H9 (cell line): ENCODE measurements around the gene CAMK2N2. TPM values are rescaled to one million over a fixed set of nuclear protein-coding genes. Genes with fewer than 3 reads are reported as not detected.
A peak's percentile ranks its signal among the peaks of the same experiment; 100 is the strongest.

Experiments used
- DNase-seq: peaks from one replicate; pipeline ENCODE4 v3.0.0-alpha.2; 2017
- H2AFZ ChIP-seq: one replicate; pipeline ENCODE4 v1.6.1; 2013; ENCODE audit warnings: mild to moderate bottlenecking, low read length, control low read depth, moderate library complexity
- H2AK5ac ChIP-seq: 2 replicates; pipeline ENCODE4 v1.6.1; 2013; ENCODE audit warnings: low read length, control low read depth, mixed read lengths; ENCODE audit not compliant: insufficient read length
- H2BK120ac ChIP-seq: one replicate; pipeline ENCODE4 v1.6.1; 2013; ENCODE audit warnings: low read depth, mild to moderate bottlenecking, low read length, control low read depth, inconsistent platforms; ENCODE audit not compliant: poor library complexity, severe bottlenecking
- H2BK12ac ChIP-seq: 2 replicates; pipeline ENCODE4 v1.6.1; 2013; ENCODE audit warnings: low read length, control low read depth, mixed read lengths, low read depth; ENCODE audit not compliant: insufficient read length
- H2BK15ac ChIP-seq: 2 replicates; pipeline ENCODE4 v1.6.1; 2013; ENCODE audit warnings: low read depth, low read length, control low read depth
- H2BK20ac ChIP-seq: one replicate; pipeline ENCODE4 v1.6.1; 2013; ENCODE audit warnings: low read depth, mild to moderate bottlenecking, low read length, control low read depth, inconsistent platforms; ENCODE audit not compliant: poor library complexity, severe bottlenecking
- H2BK5ac ChIP-seq: 2 replicates; pipeline ENCODE4 v1.6.1; 2013; ENCODE audit warnings: low read length, control low read depth, mixed read lengths; ENCODE audit not compliant: insufficient read length
- H3K14ac ChIP-seq: 2 replicates; pipeline ENCODE4 v1.6.1; 2013; ENCODE audit warnings: low read length, control low read depth; ENCODE audit not compliant: insufficient read depth
- H3K18ac ChIP-seq: 2 replicates; pipeline ENCODE4 v1.6.1; 2013; ENCODE audit warnings: low read depth, mild to moderate bottlenecking, mixed read lengths, low read length, control low read depth; ENCODE audit not compliant: insufficient read length
- H3K23ac ChIP-seq: 2 replicates; pipeline ENCODE4 v1.6.1; 2013; ENCODE audit warnings: low read length, control low read depth, mixed read lengths, low read depth; ENCODE audit not compliant: insufficient read length
- H3K23me2 ChIP-seq: 2 replicates; pipeline ENCODE4 v1.6.1; 2013; ENCODE audit warnings: low read depth, mild to moderate bottlenecking, mixed read lengths, low read length, control low read depth; ENCODE audit not compliant: insufficient read length, poor library complexity, severe bottlenecking
- H3K27ac ChIP-seq: 2 replicates; pipeline ENCODE4 v1.5.1; 2013; ENCODE audit warnings: low read length, control low read depth, mixed read lengths, low read depth; ENCODE audit not compliant: insufficient read length
- H3K27me3 ChIP-seq: 2 replicates; pipeline ENCODE4 v1.6.1; 2013; ENCODE audit warnings: low read length, control low read depth, inconsistent platforms; ENCODE audit not compliant: insufficient read depth
- H3K4ac ChIP-seq: 2 replicates; pipeline ENCODE4 v1.6.1; 2013; ENCODE audit warnings: low read depth, mild to moderate bottlenecking, control low read depth, inconsistent platforms, low read length, moderate library complexity
- H3K4me1 ChIP-seq: 2 replicates; pipeline ENCODE4 v1.6.1; 2013; ENCODE audit warnings: low read length, control low read depth, inconsistent platforms; ENCODE audit not compliant: insufficient read depth
- H3K4me2 ChIP-seq: 2 replicates; pipeline ENCODE4 v1.6.1; 2013; ENCODE audit warnings: low read length, control low read depth, mixed read lengths; ENCODE audit not compliant: insufficient read length, insufficient read depth
- H3K56ac ChIP-seq: 2 replicates; pipeline ENCODE4 v1.6.1; 2013; ENCODE audit warnings: low read depth, mild to moderate bottlenecking, mixed read lengths, low read length, control low read depth; ENCODE audit not compliant: insufficient read length
- H3K79me1 ChIP-seq: 2 replicates; pipeline ENCODE4 v1.6.1; 2013; ENCODE audit warnings: low read depth, mild to moderate bottlenecking, moderate library complexity, low read length, control low read depth, inconsistent platforms; ENCODE audit not compliant: insufficient read depth, poor library complexity, severe bottlenecking
- H3K79me2 ChIP-seq: 2 replicates; pipeline ENCODE4 v1.6.1; 2013; ENCODE audit warnings: low read length, control low read depth, inconsistent platforms; ENCODE audit not compliant: insufficient read depth
- H3K9ac ChIP-seq: 2 replicates; pipeline ENCODE4 v1.6.1; 2013; ENCODE audit warnings: low read length, control low read depth, mixed read lengths; ENCODE audit not compliant: insufficient read length; ENCODE audit errors: extremely low read depth
- H3K9me3 ChIP-seq: one replicate; pipeline ENCODE4 v1.6.1; 2013; ENCODE audit warnings: low read depth, low read length, inconsistent platforms; ENCODE audit not compliant: control insufficient read depth
- H3T11ph ChIP-seq: one replicate; pipeline ENCODE4 v1.6.1; 2013; ENCODE audit warnings: mild to moderate bottlenecking, low read length, control low read depth, inconsistent platforms
- H4K20me1 ChIP-seq: one replicate; pipeline ENCODE4 v1.6.1; 2013; ENCODE audit not compliant: control insufficient read depth, insufficient read length, insufficient read depth
- H4K5ac ChIP-seq: 2 replicates; pipeline ENCODE4 v1.6.1; 2013; ENCODE audit warnings: low read depth, mild to moderate bottlenecking, mixed read lengths, low read length, control low read depth; ENCODE audit not compliant: insufficient read length
- H4K8ac ChIP-seq: replicated peaks from 2 replicates; pipeline ENCODE4 v1.6.1; 2013; ENCODE audit warnings: low read length, control low read depth, mixed read lengths, low read depth; ENCODE audit not compliant: insufficient read length
- H4K91ac ChIP-seq: 2 replicates; pipeline ENCODE4 v1.6.1; 2013; ENCODE audit warnings: low read depth, mild to moderate bottlenecking, moderate library complexity, mixed read lengths, low read length, control low read depth; ENCODE audit not compliant: insufficient read length
- H3K27ac Mint-ChIP-seq, 3 experiments: 2 replicates in 2 of 3; 3 replicates in 1 of 3; pipeline ENCODE4 v1.8.0; 2020 to 2021; ENCODE audit warnings: mixed read lengths in 3 of 3, mild to moderate bottlenecking in 1 of 3, moderate library complexity in 1 of 3
- H3K27me3 Mint-ChIP-seq: 2 replicates; pipeline ENCODE4 v1.8.0; 2021; ENCODE audit warnings: low read depth, mild to moderate bottlenecking, moderate library complexity, mixed read lengths
- H3K36me3 Mint-ChIP-seq, 3 experiments: 2 replicates in 2 of 3; 3 replicates in 1 of 3; pipeline ENCODE4 v1.8.0; 2020 to 2021; ENCODE audit warnings: low read depth in 3 of 3, mixed read lengths in 3 of 3; ENCODE audit not compliant: insufficient read depth in 1 of 3
- H3K4me1 Mint-ChIP-seq, 2 experiments: 2 replicates each; pipeline ENCODE4 v1.8.0; 2020; ENCODE audit warnings: mixed read lengths in 2 of 2
- H3K4me3 Mint-ChIP-seq, 2 experiments: 2 replicates in 1 of 2; 3 replicates in 1 of 2; pipeline ENCODE4 v1.8.0; 2020 to 2021; ENCODE audit warnings: mild to moderate bottlenecking in 2 of 2, mixed read lengths in 2 of 2, moderate library complexity in 1 of 2
- H3K9me3 Mint-ChIP-seq, 2 experiments: 2 replicates in 1 of 2; 3 replicates in 1 of 2; pipeline ENCODE4 v1.8.0; 2020; ENCODE audit warnings: mild to moderate bottlenecking in 2 of 2, mixed read lengths in 2 of 2, moderate library complexity in 1 of 2
- CTCF ChIP-seq: fragments of 200-600 bp; sonication (generic); conservative IDR thresholded peaks from 3 replicates; pipeline ENCODE4 v1.8.0; 2021; ENCODE audit warnings: antibody characterized with exemption, mild to moderate bottlenecking
- WGBS: extraction: QIAGEN DNeasy Blood & Tissue Kit; methylation state at CpG from one replicate; pipeline ENCODE4 v1.1.7; 2013; ENCODE audit warnings: missing lambda C conversion rate, low lambda C conversion rate, mixed read lengths; ENCODE audit not compliant: insufficient read length; ENCODE audit errors: extremely low coverage; 5-methylcytosine and 5-hydroxymethylcytosine counted together
- total RNA-seq: library from RNA; stranded (reverse); gene quantifications from 2 replicates; pipeline ENCODE4 v1.2.1, GENCODE V29; 2021

The CAMK2N2 gene
- total RNA-seq, 1 experiment from 2014 or later: 12.6 TPM

GRCh38 chr3:184275381-184275701 is 14.0 kb upstream of the CAMK2N2 start:
- H3K4me1 Mint-ChIP-seq: peaks cover 0 to 6% of the 10 kb centered on the region in 2 experiments; a peak in 2 of 4 replicates
- no peak overlapping the region; a peak in 1 of 7 replicates for H3K27ac Mint-ChIP-seq
- H3K14ac ChIP-seq: peak overlapping the region; percentile 37; the same call in 1 of the 2 replicates
- H3K9me3 Mint-ChIP-seq: no peaks in the 10 kb centered on the region
- no peaks in the 10 kb centered on the region for H3K9me3 ChIP-seq
- no peak overlapping the region for H3K9ac ChIP-seq
- peak overlapping the region; percentile 22 for H3K4me2 ChIP-seq
- peak overlapping the region; percentile 17 for H3K23ac ChIP-seq
- H3K27me3 Mint-ChIP-seq: peaks cover 15% of the 10 kb centered on the region
- no peaks in the 10 kb centered on the region for H3K4me1 ChIP-seq
- no peak for TF ChIP-seq CTCF
- no CpG with 5 or more reads among the region's 12 CpGs for WGBS
- H3K79me1 ChIP-seq: no peaks in the 10 kb centered on the region
- no peak overlapping the region for H2AFZ ChIP-seq
- H3K4ac ChIP-seq: no peak overlapping the region
- no peak overlapping the region for H2BK5ac ChIP-seq
- peaks cover 2% of the 10 kb centered on the region for H3K23me2 ChIP-seq
- H4K5ac ChIP-seq: no peak overlapping the region
- H4K8ac ChIP-seq: peak overlapping the region; percentile 3
- peaks cover 8% of the 10 kb centered on the region; the same call in 1 of the 2 replicates for H3K27me3 ChIP-seq
- no peak overlapping the region for H3T11ph ChIP-seq
- H3K18ac ChIP-seq: peak overlapping the region; percentile 27
- peak overlapping the region in 1 of 2 experiments; percentile 72; a peak in 3 of 5 replicates for H3K4me3 Mint-ChIP-seq
- DNase-seq: no peak
- H3K79me2 ChIP-seq: no peaks in the 10 kb centered on the region
- no peak overlapping the region for H2BK12ac ChIP-seq
- H2AK5ac ChIP-seq: no peak overlapping the region
- no peak overlapping the region for H2BK15ac ChIP-seq
- H2BK20ac ChIP-seq: no peak overlapping the region
- no peak overlapping the region for H3K27ac ChIP-seq
- no peak overlapping the region for H3K56ac ChIP-seq
- no peaks in the 10 kb centered on the region for H4K20me1 ChIP-seq
- H2BK120ac ChIP-seq: no peak overlapping the region
- no peaks in the 10 kb centered on the region; a peak in 1 of 7 replicates for H3K36me3 Mint-ChIP-seq
- no peak overlapping the region for H4K91ac ChIP-seq
